K562 (cell line): ENCODE results near the gene APC2. TPM values are rescaled to one million over a fixed set of nuclear protein-coding genes. Genes with fewer than 3 reads are reported as not detected.

Experiments used
- BMI1 ChIP-seq: fragments of 150-350 bp; IDR thresholded peaks from 2 replicates; pipeline ENCODE4 v1.6.1; 2014; ENCODE audit warnings: low read length
- BRF1 ChIP-seq: IDR thresholded peaks from 3 replicates; pipeline ENCODE4 v1.6.1; 2011; ENCODE audit warnings: borderline replicate concordance, mild to moderate bottlenecking; ENCODE audit not compliant: insufficient read length; ENCODE audit errors: extremely low read depth
- COPS2 ChIP-seq: fragments of 450-650 bp; conservative IDR thresholded peaks from 2 replicates; pipeline ENCODE4 v1.6.1; 2016; ENCODE audit warnings: mild to moderate bottlenecking, moderate library complexity
- ILF3 ChIP-seq: fragments of 450-650 bp; IDR thresholded peaks from 2 replicates; pipeline ENCODE4 v1.6.1; 2018; ENCODE audit warnings: antibody characterized with exemption, mild to moderate bottlenecking, moderate library complexity, borderline replicate concordance
- KLF16 ChIP-seq: IDR thresholded peaks from 2 replicates; pipeline ENCODE4 v1.6.1; 2016; ENCODE audit warnings: antibody characterized with exemption
- MAFK ChIP-seq: IDR thresholded peaks from 2 replicates; pipeline ENCODE4 v1.6.1; 2011; ENCODE audit warnings: low read length, improper control_type of control experiment
- MBD2 ChIP-seq: sonication (generic); IDR thresholded peaks from 2 replicates; pipeline ENCODE4 v1.6.1; 2016; ENCODE audit warnings: low read depth, borderline replicate concordance
- NFE2 ChIP-seq: IDR thresholded peaks from 2 replicates; pipeline ENCODE4 v1.6.1; 2014; ENCODE audit warnings: antibody characterized with exemption, low read depth
- PRMT5 ChIP-seq: sonication (generic); formaldehyde crosslinking; IDR thresholded peaks from 2 replicates; pipeline ENCODE4 v1.5.0; 2020; ENCODE audit warnings: missing genetic modification reagents
- RAD21 ChIP-seq, 2 experiments: fragments of 250-450 bp in 1 of 2; fragments of 450-650 bp in 1 of 2; sonication (Bioruptor Pico) in 1 of 2; formaldehyde crosslinking in 1 of 2; IDR thresholded peaks in 1 of 2; conservative IDR thresholded peaks in 1 of 2; 2 replicates each; pipeline versions ENCODE4 v1.4.0 to v1.8.0; 2020 to 2022; ENCODE audit warnings: mild to moderate bottlenecking in 2 of 2, moderate library complexity in 1 of 2
- SAP30 ChIP-seq: fragments of 200-600 bp; sonication (generic); IDR thresholded peaks from 2 replicates; pipeline ENCODE4 v1.6.1; 2012; ENCODE audit warnings: borderline replicate concordance, low read depth, mild to moderate bottlenecking, moderate library complexity, low read length, control low read depth, inconsistent platforms; ENCODE audit not compliant: insufficient read depth, poor library complexity, severe bottlenecking
- SRSF3 ChIP-seq: fragments of 200-400 bp; formaldehyde crosslinking; IDR thresholded peaks from 2 replicates; pipeline ENCODE4 v1.6.1; 2016; ENCODE audit warnings: mild to moderate bottlenecking, low read length, moderate library complexity; ENCODE audit not compliant: insufficient read depth
- YBX1 ChIP-seq: fragments of 450-650 bp; IDR thresholded peaks from 2 replicates; pipeline ENCODE4 v1.7.1; 2016; ENCODE audit warnings: mild to moderate bottlenecking
- ZFP36 ChIP-seq: fragments of 150-350 bp; IDR thresholded peaks from 2 replicates; pipeline ENCODE4 v1.6.1; 2018; ENCODE audit warnings: low read length, low read depth; ENCODE audit not compliant: partially characterized antibody
- ZNF143 ChIP-seq: sonication (generic); formaldehyde crosslinking; IDR thresholded peaks from 2 replicates; pipeline ENCODE4 v1.9.0; 2022; ENCODE audit warnings: mild to moderate bottlenecking, missing genetic modification reagents
- ZNF3 ChIP-seq: fragments of 250-450 bp; sonication (Bioruptor Pico); IDR thresholded peaks from 2 replicates; pipeline ENCODE4 v1.5.0; 2021; ENCODE audit warnings: mild to moderate bottlenecking, moderate library complexity
- ZNF311 ChIP-seq: fragments of 250-450 bp; sonication (Bioruptor Pico); IDR thresholded peaks from 2 replicates; pipeline ENCODE4 v1.4.0; 2020; ENCODE audit warnings: mild to moderate bottlenecking, moderate library complexity
- polyA plus RNA-seq, 8 experiments: library from polyadenylated mRNA; depleted of rRNA in 4 of 8; stranded (reverse) in 5 of 8; unstranded in 3 of 8; fragments of >200 nt; fragmentation: Nextera tagmentation in 2 of 8; fragmentation: Illumina TruSeq in 1 of 8; extraction: Ambion mirVana in 2 of 8; extraction: Trizol in 1 of 8; gene quantifications; 2 replicates each; pipeline versions ENCODE4 v1.2.1 to v1.2.3, GENCODE V29; 2011 to 2014; ENCODE audit warnings: inconsistent platforms in 1 of 8, missing spikeins in 1 of 8
- total RNA-seq, 7 experiments: library from RNA; depleted of rRNA in 6 of 7; stranded (reverse); fragments of >200 nt in 6 of 7; fragmentation: Illumina TruSeq in 2 of 7; extraction: Trizol in 2 of 7; gene quantifications; 2 replicates each; pipeline versions ENCODE4 v1.2.1 to v1.2.3, GENCODE V29; 2011 to 2021; ENCODE audit warnings: low replicate concordance in 1 of 7
- TF ChIP-seq, protein P1 (sequence below): sonication (generic); formaldehyde crosslinking; IDR thresholded peaks from 2 replicates; pipeline ENCODE4 v1.8.1; 2022; ENCODE audit warnings: missing genetic modification reagents
- TF ChIP-seq, protein P2 (sequence below): fragments of 450-650 bp; IDR thresholded peaks from 2 replicates; pipeline ENCODE4 v1.6.1; 2016; ENCODE audit warnings: low read depth, mild to moderate bottlenecking, moderate library complexity

Gene APC2
- total and polyA plus RNA-seq, 9 of the 15 experiments (the other 6 are each of a cell fraction or from before 2014, with no cell fraction given): 0.01 to 0.40 (median 0.05) TPM; not detected in 3

DNA sequence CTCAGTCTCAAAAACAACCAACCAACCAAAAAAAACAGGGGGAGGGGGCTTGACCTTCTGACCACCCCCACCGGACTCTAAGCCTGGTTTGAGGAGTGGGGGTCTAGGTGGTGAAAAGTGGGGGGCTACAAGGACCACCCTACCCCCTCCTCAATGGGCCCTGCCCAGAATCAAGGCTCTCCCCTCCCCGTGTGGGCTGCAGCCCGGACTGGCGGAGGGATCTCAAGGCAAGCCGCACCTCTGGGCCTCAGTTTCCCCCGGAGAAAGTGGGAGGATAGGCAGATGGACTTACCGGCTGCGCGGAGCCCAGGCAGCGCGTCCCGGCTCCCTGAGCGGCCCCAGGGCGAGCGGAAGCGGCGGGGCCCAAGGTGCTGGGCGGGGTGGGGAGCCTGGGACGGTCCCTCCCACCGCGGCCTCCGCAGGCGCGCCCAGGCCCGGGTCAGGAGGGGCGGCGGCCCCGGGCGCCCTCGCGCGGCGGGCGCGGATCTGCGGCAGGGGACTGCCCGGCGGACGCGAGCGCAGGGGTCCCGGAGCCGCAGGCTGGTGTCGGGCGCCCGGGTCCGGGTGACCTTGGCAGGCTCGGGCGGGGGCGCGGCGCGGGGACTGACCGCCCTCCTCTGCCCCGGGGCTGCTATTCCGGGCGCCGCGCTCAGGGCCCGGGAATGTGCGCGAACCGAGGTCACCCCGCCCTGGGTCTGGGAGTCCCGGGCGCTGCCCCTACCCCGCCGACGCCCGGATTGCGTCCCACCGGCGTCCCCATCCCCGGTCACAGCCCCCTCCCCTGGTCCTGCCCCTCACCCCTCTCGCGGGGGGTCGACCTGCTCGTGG lies 63.0 kb downstream of the APC2 start, which contains the start of gene ADAMTSL5 (continued):
- no peak for TF ChIP-seq ILF3
- no peak for TF ChIP-seq ZNF143
- TF ChIP-seq ZNF3: no peak
- TF ChIP-seq SRSF3: no peak
- TF ChIP-seq, protein P1, sequence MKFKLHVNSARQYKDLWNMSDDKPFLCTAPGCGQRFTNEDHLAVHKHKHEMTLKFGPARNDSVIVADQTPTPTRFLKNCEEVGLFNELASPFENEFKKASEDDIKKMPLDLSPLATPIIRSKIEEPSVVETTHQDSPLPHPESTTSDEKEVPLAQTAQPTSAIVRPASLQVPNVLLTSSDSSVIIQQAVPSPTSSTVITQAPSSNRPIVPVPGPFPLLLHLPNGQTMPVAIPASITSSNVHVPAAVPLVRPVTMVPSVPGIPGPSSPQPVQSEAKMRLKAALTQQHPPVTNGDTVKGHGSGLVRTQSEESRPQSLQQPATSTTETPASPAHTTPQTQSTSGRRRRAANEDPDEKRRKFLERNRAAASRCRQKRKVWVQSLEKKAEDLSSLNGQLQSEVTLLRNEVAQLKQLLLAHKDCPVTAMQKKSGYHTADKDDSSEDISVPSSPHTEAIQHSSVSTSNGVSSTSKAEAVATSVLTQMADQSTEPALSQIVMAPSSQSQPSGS (CRISPR knock-in tag): no peak
- no peak for TF ChIP-seq PRMT5
- no peak for TF ChIP-seq BMI1
- TF ChIP-seq KLF16: no peak
- no peak for TF ChIP-seq YBX1
- no peak for TF ChIP-seq NFE2
- no peak for TF ChIP-seq MAFK
- peak in 1 of 2 experiments; percentile 69; a peak in 2 of 4 replicates for TF ChIP-seq RAD21 (CRISPR knock-in tag; conservative IDR thresholded peaks at IDR 0.05 in 1 of 2, IDR thresholded peaks at IDR 0.05 in 1 of 2)
- TF ChIP-seq ZNF311 (CRISPR knock-in tag): no peak
- TF ChIP-seq, protein P2, sequence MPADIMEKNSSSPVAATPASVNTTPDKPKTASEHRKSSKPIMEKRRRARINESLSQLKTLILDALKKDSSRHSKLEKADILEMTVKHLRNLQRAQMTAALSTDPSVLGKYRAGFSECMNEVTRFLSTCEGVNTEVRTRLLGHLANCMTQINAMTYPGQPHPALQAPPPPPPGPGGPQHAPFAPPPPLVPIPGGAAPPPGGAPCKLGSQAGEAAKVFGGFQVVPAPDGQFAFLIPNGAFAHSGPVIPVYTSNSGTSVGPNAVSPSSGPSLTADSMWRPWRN: no peak
- TF ChIP-seq ZFP36: no peak
- no peak for TF ChIP-seq COPS2
- TF ChIP-seq SAP30: no peak
- TF ChIP-seq BRF1: no peak
- TF ChIP-seq MBD2: no peak
